NCI-H1105 (cell line): ENCODE measurements around the gene ANXA8.

Experiments used
- DNase-seq: peaks from one replicate; lab custom pipeline; 2025; lab: John Stamatoyannopoulos, UW

Gene ANXA8

DNA sequence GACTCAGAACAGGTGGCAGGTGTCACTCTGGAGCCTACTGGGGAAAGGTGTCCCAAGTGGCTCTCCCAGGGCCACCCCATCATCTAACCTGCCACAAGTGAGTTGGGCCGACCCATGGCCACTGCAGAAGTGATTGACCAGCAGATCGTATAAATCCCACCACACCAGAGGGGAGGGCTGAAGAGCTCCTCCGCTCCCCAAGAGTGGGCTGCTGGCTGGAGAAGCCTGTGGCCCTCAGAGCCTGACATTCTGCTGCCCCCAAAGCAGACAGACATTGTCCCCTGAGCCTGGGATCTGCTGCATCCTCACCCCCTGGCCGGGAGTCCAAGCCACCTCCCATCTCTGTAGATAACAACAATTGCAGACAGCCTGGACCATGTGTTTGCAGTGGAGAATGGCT is 36.7 kb downstream of the ANXA8 start:
- DNase-seq, result no peak

- DNase-seq, result no peak
These were observed 38.2 kb downstream of the ANXA8 start for GRCh38 chr10:47445720-47446119.

GRCh38 chr10:47444047-47444446 is 39.9 kb downstream of the ANXA8 start:
- DNase-seq, result no peak

- DNase-seq, result no peak
These were observed 40.8 kb downstream of the ANXA8 start for GRCh38 chr10:47443145-47443544.

GRCh38 chr10:47442351-47442750 is 41.6 kb downstream of the ANXA8 start:
- DNase-seq, result no peak

- no peak for DNase-seq
These were observed 42.0 kb downstream of the ANXA8 start for GRCh38 chr10:47441938-47442337.

GRCh38 chr10:47440207-47440606 is 43.7 kb downstream of the ANXA8 start:
- DNase-seq, result no peak

- no peak for DNase-seq
These were observed 44.9 kb downstream of the ANXA8 start for GRCh38 chr10:47438857-47439474.

GRCh38 chr10:47435081-47435480 is 48.8 kb downstream of the ANXA8 start:
- no peak for DNase-seq

GRCh38 chr10:47425813-47426419 is 58.0 kb downstream of the ANXA8 start:
- DNase-seq, result no peak

- DNase-seq, result no peak
These were observed 59.7 kb downstream of the ANXA8 start for GRCh38 chr10:47424231-47424630.

- DNase-seq, result no peak
These were observed 60.4 kb downstream of the ANXA8 start for GRCh38 chr10:47423476-47423875.

- no peak for DNase-seq
These were observed 62.6 kb downstream of the ANXA8 start for GRCh38 chr10:47421057-47421952.

- no peak for DNase-seq
These were observed 63.4 kb downstream of the ANXA8 start for GRCh38 chr10:47420305-47421056.

- no peak for DNase-seq
These were observed 64.5 kb downstream of the ANXA8 start for GRCh38 chr10:47419421-47419820.

GRCh38 chr10:47418966-47419365 is 64.9 kb downstream of the ANXA8 start:
- DNase-seq, result no peak

GRCh38 chr10:47418321-47418720 is 65.6 kb downstream of the ANXA8 start:
- DNase-seq, result no peak
